ENCODE results near the gene KRTAP9-4.
"Not testable (repeated sequence)": the region's sequence is repeated elsewhere in the genome, so short reads cannot be mapped to it uniquely, and the experiment has no call there.

KRTAP9-4 gene

GRCh38 chr17:41265078-41265477 lies 15.6 kb downstream of the KRTAP9-4 start, which contains the start of gene KRTAP9-6:
Gene KRTAP9-6, plus strand, starts transcription at chr17:41265378. Its CDS starts 0 bp downstream, at chr17:41265378.
- DNase-seq, result no peak

GRCh38 chr17:41267711-41268110 lies 18.2 kb downstream of the KRTAP9-4 start:
- DNase-seq, result no peak

- not testable (repeated sequence) for DNase-seq
Observed at GRCh38 chr17:41271323-41271722, 21.8 kb downstream of the KRTAP9-4 start.

GRCh38 chr17:41271858-41272257 lies 22.4 kb downstream of the KRTAP9-4 start:
- DNase-seq, result no peak

- not testable (repeated sequence) for DNase-seq
Observed at GRCh38 chr17:41275648-41276190, 26.2 kb downstream of the KRTAP9-4 start, which contains the start of gene KRTAP9-7. Gene KRTAP9-7, plus strand, starts transcription at chr17:41275698. Its CDS starts 0 bp downstream, at chr17:41275698.

- no peak for DNase-seq
Observed at GRCh38 chr17:41278176-41278955, 28.9 kb downstream of the KRTAP9-4 start.

- no peak for DNase-seq
Observed at GRCh38 chr17:41284043-41284442, 34.6 kb downstream of the KRTAP9-4 start.

- DNase-seq, result no peak
Observed at GRCh38 chr17:41284546-41284945, 35.1 kb downstream of the KRTAP9-4 start.

GRCh38 chr17:41287050-41287449 lies 37.6 kb downstream of the KRTAP9-4 start:
- DNase-seq, result no peak

GRCh38 chr17:41294016-41294415 lies 44.5 kb downstream of the KRTAP9-4 start:
- DNase-seq, result no peak

- no peak for DNase-seq
Observed at GRCh38 chr17:41296846-41297245, 47.4 kb downstream of the KRTAP9-4 start.

- DNase-seq, result no peak
Observed at GRCh38 chr17:41298458-41299135, 49.1 kb downstream of the KRTAP9-4 start.
